Endothelial cell of umbilical vein (primary cell): ENCODE data around the gene LTF. TPM values are rescaled to one million over a fixed set of nuclear protein-coding genes. Genes with fewer than 3 reads are reported as not detected.

Source experiments
- BruUV-seq: library from RNA; stranded (reverse); fragments of 400-500 nt; replicated peaks from 2 replicates; lab custom pipeline; 2021; lab: Mats Ljungman, UMichigan
- CTCF ChIA-PET: fragments of 300-600, 350-600 bp; sonication (Branson Sonifier 250); formaldehyde crosslinking; loops from one replicate; lab custom pipeline; 2021; ENCODE audit warnings: antibody characterized with exemption, inconsistent platforms; lab: Charles Lee
- POLR2A ChIA-PET: fragments of 300-600, 350-600 bp; sonication (Branson Sonifier 250); formaldehyde crosslinking; loops from one replicate; lab custom pipeline; 2021; ENCODE audit warnings: antibody characterized with exemption, inconsistent platforms; lab: Charles Lee
- DNase-seq: peaks from one replicate; pipeline ENCODE4 v3.0.0-alpha.2; 2011; ENCODE audit warnings: low read depth, low spot score
- FAIRE-seq: peaks from 2 replicates; lab custom pipeline; 2011; peaks lifted over from hg19 to GRCh38; lab: Jason Lieb, UNC
- H2AFZ ChIP-seq: 2 replicates; pipeline ENCODE4 v1.6.0; 2012; ENCODE audit warnings: low read depth, low read length, control low read depth, inconsistent platforms
- H3K27ac ChIP-seq: 2 replicates; pipeline ENCODE4 v1.5.1; 2011; ENCODE audit warnings: low read depth, mild to moderate bottlenecking, control low read depth, low read length, moderate library complexity; ENCODE audit not compliant: insufficient read depth
- H3K27me3 ChIP-seq, 2 experiments: 2 replicates each; pipeline versions ENCODE4 v1.6.0 to v1.6.1; 2011; ENCODE audit warnings: low read length in 2 of 2, mixed read lengths in 1 of 2; ENCODE audit not compliant: control insufficient read depth in 2 of 2, insufficient read depth in 2 of 2
- H3K36me3 ChIP-seq, 2 experiments: 2 replicates in 1 of 2; 3 replicates in 1 of 2; pipeline ENCODE4 v1.5.1; 2011; ENCODE audit warnings: low read length in 2 of 2, mild to moderate bottlenecking in 1 of 2, moderate library complexity in 1 of 2; ENCODE audit not compliant: control insufficient read depth in 2 of 2, insufficient read depth in 2 of 2; ENCODE audit errors: extremely low read depth in 1 of 2
- H3K4me1 ChIP-seq: 3 replicates; pipeline ENCODE4 v1.5.1; 2011; ENCODE audit warnings: mild to moderate bottlenecking, low read length; ENCODE audit not compliant: control insufficient read depth, insufficient read depth; ENCODE audit errors: extremely low read depth
- H3K4me2 ChIP-seq: 2 replicates; pipeline ENCODE4 v1.6.1; 2011; ENCODE audit warnings: low read length, control low read depth, mixed read lengths; ENCODE audit not compliant: insufficient read depth
- H3K4me3 ChIP-seq, 3 experiments: fragments of 200-600 bp in 1 of 3; sonication (generic), shearing (Covaris generic) in 1 of 3; replicated peaks in 1 of 3; 2 replicates each; pipeline ENCODE4 v1.5.1; 2011 to 2016; ENCODE audit warnings: control low read depth in 3 of 3, low read length in 3 of 3, mild to moderate bottlenecking in 2 of 3, inconsistent platforms in 1 of 3, low read depth in 1 of 3, moderate library complexity in 1 of 3; ENCODE audit not compliant: insufficient read depth in 1 of 3
- H3K79me2 ChIP-seq: 2 replicates; pipeline ENCODE4 v1.6.0; 2012; ENCODE audit warnings: low read length, inconsistent platforms; ENCODE audit not compliant: control insufficient read depth, insufficient read depth
- H3K9ac ChIP-seq: replicated peaks from 2 replicates; pipeline ENCODE3; 2011; ENCODE audit warnings: low read length, control low read depth; ENCODE audit not compliant: insufficient read depth; ENCODE audit errors: extremely low read depth
- H3K9me1 ChIP-seq: replicated peaks from 3 replicates; pipeline ENCODE4 v1.6.0; 2011; ENCODE audit warnings: mild to moderate bottlenecking, low read length; ENCODE audit not compliant: control insufficient read depth, insufficient read depth; ENCODE audit errors: extremely low read depth
- H3K9me3 ChIP-seq: replicated peaks from 2 replicates; pipeline ENCODE4 v1.5.1; 2012; ENCODE audit warnings: low read length, inconsistent platforms; ENCODE audit not compliant: control insufficient read depth, insufficient read depth
- H4K20me1 ChIP-seq: replicated peaks from 2 replicates; pipeline ENCODE3; 2011; ENCODE audit warnings: mild to moderate bottlenecking, low read length; ENCODE audit not compliant: control insufficient read depth, insufficient read depth; ENCODE audit errors: extremely low read depth
- CTCF ChIP-seq, 2 donors: IDR thresholded peaks; 1 replicate in 1 of 2; 2 replicates in 1 of 2; pipeline ENCODE4 v1.5.1; 2011; ENCODE audit warnings: low read length in 2 of 2, mild to moderate bottlenecking in 2 of 2, moderate library complexity in 2 of 2, control low read depth in 1 of 2, inconsistent platforms in 1 of 2, low read depth in 1 of 2; ENCODE audit not compliant: insufficient read depth in 1 of 2; ENCODE audit errors: extremely low read depth in 1 of 2
- EZH2 ChIP-seq: IDR thresholded peaks from 2 replicates; pipeline ENCODE4 v1.6.1; 2012; ENCODE audit warnings: borderline replicate concordance, low read depth, mild to moderate bottlenecking, moderate library complexity, low read length, inconsistent platforms; ENCODE audit not compliant: severe bottlenecking
- FOS ChIP-seq: IDR thresholded peaks from 2 replicates; pipeline ENCODE4 v1.6.1; 2011; ENCODE audit warnings: mild to moderate bottlenecking, low read length, moderate library complexity, borderline replicate concordance; ENCODE audit not compliant: insufficient read depth
- GATA2 ChIP-seq: IDR thresholded peaks from 2 replicates; pipeline ENCODE4 v1.7.0; 2011; ENCODE audit warnings: low read depth, mild to moderate bottlenecking, moderate library complexity, mixed read lengths, low read length; ENCODE audit not compliant: insufficient read length, insufficient read depth
- JUN ChIP-seq: IDR thresholded peaks from 2 replicates; pipeline ENCODE4 v1.6.1; 2011; ENCODE audit warnings: borderline replicate concordance, low read depth; ENCODE audit not compliant: insufficient read length, insufficient read depth
- MAX ChIP-seq: IDR thresholded peaks from 2 replicates; pipeline ENCODE4 v1.6.1; 2011; ENCODE audit not compliant: insufficient read depth, insufficient read length
- MYC ChIP-seq: IDR thresholded peaks from one replicate; pipeline ENCODE4 v1.6.1; 2011; ENCODE audit warnings: mild to moderate bottlenecking, low read depth, low read length
- POLR2A ChIP-seq: IDR thresholded peaks from 2 replicates; pipeline ENCODE4 v1.6.1; 2012; ENCODE audit warnings: low read depth, mild to moderate bottlenecking, control low read depth, low read length
- POLR2AphosphoS5 ChIP-seq: IDR thresholded peaks from 2 replicates; pipeline ENCODE4 v1.6.1; 2012; ENCODE audit warnings: low read depth, mild to moderate bottlenecking, control low read depth, low read length, moderate library complexity; ENCODE audit not compliant: insufficient read depth
- dilution Hi-C: fragments of 300-500 bp; cut with MboI; formaldehyde crosslinking; loops from one replicate; pipeline ENCODE4 v1.15.0; 2019; ENCODE audit warnings: low sequenced_read_pairs; ENCODE audit not compliant: extremely low pct_ligation_motif_present
- intact Hi-C: fragments of 100-400 bp; cut with micrococcal nuclease; formaldehyde crosslinking; loops from one replicate; pipeline ENCODE4 v1.10.0; 2022
- polyA plus RNA-seq, 4 experiments: library from polyadenylated mRNA; depleted of rRNA in 3 of 4; stranded (reverse) in 3 of 4; unstranded in 1 of 4; fragments of >200 nt; gene quantifications; 2 replicates each; pipeline versions ENCODE4 v1.2.1 to v1.2.3, GENCODE V29; 2011 to 2012; ENCODE audit warnings: missing spikeins in 1 of 4
- total RNA-seq: library from RNA; stranded (reverse); gene quantifications from 2 replicates; pipeline ENCODE4 v1.2.3, GENCODE V29; 2021

LTF gene
- total and polyA plus RNA-seq, 2 donors (not counting 3 experiments of a cell fraction or from before 2014, with no cell fraction given) = not detected

DNA sequence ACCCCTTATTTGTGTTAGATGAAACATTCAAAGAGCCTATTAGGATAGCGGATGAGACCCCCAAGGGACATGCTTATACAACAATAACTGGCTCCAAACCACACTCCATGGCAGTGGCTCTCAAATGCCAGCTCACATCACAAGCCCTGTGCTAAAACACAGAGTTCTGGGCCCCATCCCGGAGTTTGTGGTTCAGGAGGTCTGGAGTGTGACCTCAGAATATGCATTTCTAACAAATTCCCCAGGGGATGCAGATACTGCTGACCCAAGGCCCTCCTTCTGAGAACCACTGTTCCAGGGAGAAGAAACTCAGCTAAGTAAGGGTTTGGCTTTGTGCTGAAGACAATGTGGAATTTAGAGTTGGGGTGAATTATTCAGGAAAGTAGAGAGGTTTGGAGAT lies 54.0 kb downstream of the LTF start:
- FAIRE-seq = no peak
- CTCF ChIA-PET = interaction anchor here (0.8 to 0.9 kb wide), 2 partner anchors 32 to 47 kb away, joined by 3 read pairs; no protein-coding TSS in a partner anchor
- H3K4me2 ChIP-seq = no peak overlapping the region

More for the DNA sequence above, 54.0 kb downstream of the LTF start:
- Histone ChIP-seq H2AFZ (no peak overlapping the region), H3K9ac (no peak overlapping the region), H3K9me3 (no peaks in the 10 kb centered on the region), H4K20me1 (no peaks in the 10 kb centered on the region), H3K36me3 (no peaks in the 10 kb centered on the region), H3K9me1 (no peaks in the 10 kb centered on the region), H3K4me1 (peaks cover 54% of the 10 kb centered on the region), H3K27ac (no peak overlapping the region), H3K27me3 (no peaks in the 10 kb centered on the region), H3K79me2 (no peaks in the 10 kb centered on the region), H3K4me3 (no peak overlapping the region)
- intact Hi-C loops (loop anchor here (5.0 kb wide), 1 partner anchor 413 kb away; the partner anchor contains the start of gene FYCO1), dilution Hi-C loops (no loop called here)
- no TSS peak for BruUV-seq
- no peak for TF ChIP-seq FOS
- TF ChIP-seq POLR2AphosphoS5 = no peak
- no peak for TF ChIP-seq MYC
- no peak for TF ChIP-seq MAX
- TF ChIP-seq JUN = no peak
- no peak for TF ChIP-seq EZH2
- no peak for TF ChIP-seq GATA2
- TF ChIP-seq POLR2A = no peak
- no peak for TF ChIP-seq CTCF (IDR thresholded peaks at IDR 0.05; ENCODE audit: extremely low read depth in 1 of 2, insufficient read depth in 1 of 2, low read depth in 1 of 2, low read length in 2 of 2)
- no peak for DNase-seq
- POLR2A ChIA-PET = no interaction called here
